HG03565 (cell line): Measurements from ENCODE around the gene CYP24A1.
"Not testable (repeated sequence)": the region's sequence is repeated elsewhere in the genome, so short reads cannot be mapped to it uniquely, and the experiment has no call there.

ENCODE experiments used
- ATAC-seq: cut with Tn5 transposase; IDR thresholded peaks from one replicate; pipeline ENCODE4 v1.9.1; 2021; ENCODE audit warnings: mild to moderate bottlenecking, moderate library complexity; ENCODE audit not compliant: unreplicated experiment

CYP24A1 gene

DNA sequence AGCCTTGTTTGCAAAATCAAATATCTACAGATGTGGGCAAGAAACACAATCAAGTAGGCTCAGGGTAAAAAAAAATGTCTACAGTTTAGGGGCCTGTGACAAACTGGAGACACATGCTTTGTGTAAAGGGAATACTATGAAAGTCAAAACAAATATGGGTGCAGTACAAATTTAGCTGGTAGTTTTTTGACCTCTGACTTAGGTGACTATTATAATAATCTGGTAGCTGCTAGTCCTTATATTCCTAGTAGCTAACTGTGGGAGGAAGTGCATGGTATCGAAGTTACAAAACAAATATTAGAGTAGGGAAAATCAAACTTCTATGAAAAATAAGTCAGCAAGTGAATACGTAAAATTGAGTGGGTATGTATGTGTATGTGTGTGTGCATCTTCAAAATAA lies 35.4 kb downstream of the CYP24A1 start:
- ATAC-seq = no peak

DNA sequence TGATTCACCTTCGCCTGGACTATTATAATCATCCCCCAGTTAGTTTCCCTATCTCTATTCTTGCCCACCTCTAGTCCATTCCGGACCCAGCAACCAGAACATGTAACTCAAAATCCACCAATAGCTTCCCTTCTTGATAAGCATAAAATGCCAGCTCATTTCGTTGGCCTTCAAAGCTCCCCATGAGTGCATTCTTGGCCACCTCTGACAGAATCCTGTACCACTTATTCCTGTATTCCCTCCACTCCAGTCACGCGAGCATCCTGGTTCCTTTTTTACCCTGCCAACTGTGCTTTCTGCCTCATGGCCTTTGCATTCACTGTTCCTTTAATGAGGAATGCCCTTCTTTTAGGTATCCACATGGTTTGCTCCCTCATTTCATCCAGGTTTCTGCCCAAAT lies 36.7 kb downstream of the CYP24A1 start:
- no peak for ATAC-seq

DNA sequence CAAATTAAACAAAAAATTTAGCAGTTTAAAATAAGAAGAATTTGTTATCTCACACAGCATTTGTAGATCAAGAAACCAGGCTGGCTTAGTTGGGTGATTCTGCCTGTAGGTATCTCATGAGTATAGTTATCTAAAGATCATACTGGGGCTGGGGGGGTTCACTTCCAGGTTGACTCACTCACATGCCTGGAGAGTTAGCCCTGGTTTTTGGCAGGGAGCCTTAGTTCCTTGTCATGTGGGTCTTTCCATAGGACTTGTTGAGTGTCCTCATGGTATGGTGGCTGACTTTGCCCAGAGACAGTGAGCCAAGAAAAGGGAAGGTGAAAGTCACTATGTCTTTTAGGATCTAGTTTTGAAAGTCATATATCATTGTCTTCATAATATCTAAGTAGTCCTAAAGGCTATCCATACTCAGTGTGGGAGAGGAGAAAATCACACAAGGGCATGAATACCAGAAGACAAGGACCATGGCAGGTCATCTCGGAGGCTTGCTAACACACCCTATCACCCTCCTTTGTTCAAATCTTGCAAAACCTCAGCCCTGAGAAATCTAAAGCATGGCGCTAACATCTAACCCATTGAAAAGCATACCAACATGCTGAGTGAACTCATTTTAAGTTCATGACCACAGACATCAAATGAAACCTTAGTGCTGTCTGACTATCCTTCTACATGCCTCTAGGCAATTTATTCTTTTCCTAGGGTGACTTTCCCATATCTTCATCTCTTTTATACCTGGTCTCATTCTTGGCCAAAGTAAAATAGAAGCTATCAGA lies 39.2 kb downstream of the CYP24A1 start:
- ATAC-seq = no peak

DNA sequence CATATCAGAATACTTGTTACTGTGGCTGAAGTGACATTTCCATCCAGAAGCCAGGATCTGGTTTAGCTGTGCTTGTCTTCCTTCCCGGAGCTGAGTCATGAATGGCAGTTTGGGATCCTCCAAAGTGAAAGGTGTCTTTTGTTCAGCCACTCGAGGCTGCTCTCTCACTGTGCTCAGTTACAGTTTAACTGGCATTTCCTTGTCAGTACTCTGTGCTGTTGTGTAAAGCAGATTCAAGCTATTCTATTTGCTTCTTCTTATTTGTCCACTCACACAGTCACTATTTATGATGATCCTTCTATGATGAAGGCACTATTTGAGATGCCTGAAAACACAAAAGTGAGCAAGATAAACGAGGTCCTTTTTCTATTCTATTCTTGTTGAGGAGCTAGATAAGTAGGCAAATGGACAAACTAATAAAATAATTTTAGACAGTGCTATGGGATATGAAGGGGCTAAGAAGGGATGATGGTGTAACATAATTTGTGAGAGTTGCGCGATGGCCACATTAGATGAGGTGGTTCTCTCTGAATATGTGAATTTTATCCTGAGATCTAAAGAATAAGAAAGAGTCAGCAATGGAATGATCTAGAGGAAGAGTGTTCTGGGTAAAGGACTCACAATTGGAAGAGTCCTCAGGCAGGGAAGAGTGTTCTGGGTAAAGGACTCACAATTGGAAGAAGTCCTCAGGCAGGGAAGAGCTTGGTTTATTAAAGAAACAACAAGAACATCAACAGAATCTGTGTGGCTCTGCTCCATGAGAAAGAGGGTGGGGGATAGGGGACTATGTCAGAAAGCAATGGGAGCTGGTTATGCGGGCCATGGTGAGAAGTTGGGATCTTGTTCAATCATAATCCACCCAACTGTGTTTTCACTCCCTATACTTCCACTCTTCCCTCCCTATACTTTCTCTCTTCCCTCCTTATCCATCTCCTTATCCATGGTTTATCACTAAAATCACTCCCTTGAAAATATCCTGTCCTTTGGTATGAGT lies 40.1 kb downstream of the CYP24A1 start:
- ATAC-seq = no peak

DNA sequence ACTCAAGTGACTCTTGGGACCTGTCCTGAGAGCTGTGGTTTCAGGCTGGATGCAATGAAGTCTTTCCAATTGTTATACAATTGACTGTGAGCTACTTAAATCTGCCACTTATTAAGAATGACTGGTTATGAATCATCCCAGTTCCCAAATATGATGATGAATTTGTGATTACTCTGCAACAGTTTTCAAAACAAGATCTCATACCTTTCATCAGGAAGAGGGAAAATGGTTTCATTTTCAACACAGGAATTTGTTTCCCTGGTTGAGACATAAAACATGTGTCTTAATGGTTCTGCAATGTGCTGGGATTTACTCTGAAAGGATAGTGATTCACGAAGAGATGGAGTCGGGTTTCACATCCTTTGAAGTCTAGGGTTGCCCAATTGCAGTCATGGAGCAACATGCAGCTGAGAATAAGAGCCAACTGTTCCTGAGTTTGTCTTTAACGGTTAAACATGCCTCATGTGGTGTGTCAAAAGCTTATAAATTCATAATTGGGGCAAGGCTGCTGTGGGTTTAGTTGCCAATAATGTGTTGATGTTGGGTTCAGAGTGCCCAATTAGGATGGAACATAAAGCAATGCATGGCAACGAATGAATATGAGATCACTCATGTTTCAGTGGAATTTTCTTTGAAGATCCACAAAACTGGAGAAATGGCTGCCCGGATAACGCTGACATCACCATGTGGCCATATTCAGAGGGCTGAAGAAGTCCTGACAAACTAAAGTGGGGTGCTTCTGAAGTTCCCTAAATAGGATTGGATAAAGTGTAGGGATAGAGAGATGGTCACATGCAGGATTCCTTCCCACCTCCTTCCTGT lies 41.0 kb downstream of the CYP24A1 start:
- ATAC-seq = no peak

DNA sequence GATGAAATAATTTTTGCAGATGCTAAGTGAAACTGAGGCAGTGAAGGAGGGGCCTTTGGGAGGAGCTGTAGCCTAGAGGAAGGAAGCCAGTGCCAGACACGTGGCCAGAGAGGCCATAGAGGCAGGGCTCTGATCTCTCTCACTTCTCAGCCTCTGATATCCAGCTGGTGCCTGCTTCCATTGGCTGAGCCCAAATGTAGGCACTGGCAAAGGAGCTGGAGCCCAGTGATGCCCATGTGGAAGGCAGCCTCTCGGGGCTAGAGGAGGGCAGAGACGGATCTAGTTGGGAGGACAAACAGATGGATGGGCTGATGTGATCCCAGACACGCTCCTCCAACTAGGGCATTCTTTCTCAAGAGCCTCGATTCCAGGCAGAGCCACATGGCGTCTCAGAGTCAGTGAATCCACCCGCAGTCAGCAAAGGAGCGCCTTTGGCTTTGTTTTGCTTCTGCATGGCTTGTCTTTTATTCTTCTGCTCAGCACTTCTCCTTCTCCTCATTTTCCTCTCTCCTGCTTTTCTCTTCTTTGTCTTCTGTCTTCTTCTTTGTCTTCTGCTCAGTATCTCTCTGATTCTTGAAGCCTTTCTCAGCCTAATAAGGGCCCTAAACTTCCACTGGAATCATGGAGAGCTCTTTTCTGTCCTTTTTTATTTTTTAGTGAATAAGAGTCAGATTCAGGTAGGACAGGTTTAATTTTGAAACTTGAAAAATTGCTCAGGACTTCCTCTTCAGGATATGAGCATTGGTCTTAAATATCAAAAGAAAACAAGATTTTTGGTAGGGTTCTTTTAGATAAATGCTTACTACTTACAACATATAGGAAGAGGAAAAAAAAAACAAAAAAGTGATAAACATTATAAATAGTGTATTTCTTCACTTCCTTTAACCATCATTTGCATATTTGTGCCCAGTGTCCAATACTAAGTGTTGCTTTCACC lies 41.8 kb downstream of the CYP24A1 start:
- no peak for ATAC-seq

DNA sequence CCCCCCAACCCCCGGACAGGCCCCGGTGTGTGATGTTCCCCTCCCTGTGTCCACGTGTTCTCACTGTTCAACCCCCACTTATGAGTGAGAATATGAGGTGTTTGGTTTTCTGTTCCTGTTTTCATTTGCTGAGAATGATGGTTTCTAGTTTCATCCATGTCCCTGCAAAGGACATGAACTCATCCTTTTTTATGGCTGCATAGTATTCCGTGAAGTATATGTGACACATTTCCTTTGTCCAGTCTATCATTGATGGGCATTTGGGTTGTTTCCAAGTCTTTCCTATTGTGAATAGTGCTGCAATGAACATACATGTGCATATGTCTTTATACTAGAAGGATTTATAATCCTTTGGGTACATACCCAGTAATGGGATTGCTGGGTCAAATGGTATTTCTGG lies 42.7 kb downstream of the CYP24A1 start:
- not testable (repeated sequence) for ATAC-seq

DNA sequence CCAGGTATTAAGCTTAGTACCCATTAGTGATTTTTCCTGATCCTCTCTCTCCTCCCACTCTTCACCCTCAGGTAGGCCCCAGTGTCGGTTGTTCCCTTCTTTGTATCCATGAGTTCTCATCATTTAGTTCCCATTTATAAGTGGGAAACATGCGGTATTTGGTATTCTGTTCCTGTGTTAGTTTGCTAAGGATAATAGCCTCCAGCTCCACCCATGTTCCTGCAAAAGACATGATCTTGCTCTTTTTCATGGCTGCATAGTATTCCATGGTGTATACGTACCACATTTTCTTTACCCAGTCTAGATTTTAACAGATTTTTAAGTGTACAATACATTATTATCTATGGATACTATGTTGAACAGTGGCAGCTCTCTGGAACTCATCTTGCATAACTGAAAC lies 44.4 kb downstream of the CYP24A1 start:
- ATAC-seq = no peak

DNA sequence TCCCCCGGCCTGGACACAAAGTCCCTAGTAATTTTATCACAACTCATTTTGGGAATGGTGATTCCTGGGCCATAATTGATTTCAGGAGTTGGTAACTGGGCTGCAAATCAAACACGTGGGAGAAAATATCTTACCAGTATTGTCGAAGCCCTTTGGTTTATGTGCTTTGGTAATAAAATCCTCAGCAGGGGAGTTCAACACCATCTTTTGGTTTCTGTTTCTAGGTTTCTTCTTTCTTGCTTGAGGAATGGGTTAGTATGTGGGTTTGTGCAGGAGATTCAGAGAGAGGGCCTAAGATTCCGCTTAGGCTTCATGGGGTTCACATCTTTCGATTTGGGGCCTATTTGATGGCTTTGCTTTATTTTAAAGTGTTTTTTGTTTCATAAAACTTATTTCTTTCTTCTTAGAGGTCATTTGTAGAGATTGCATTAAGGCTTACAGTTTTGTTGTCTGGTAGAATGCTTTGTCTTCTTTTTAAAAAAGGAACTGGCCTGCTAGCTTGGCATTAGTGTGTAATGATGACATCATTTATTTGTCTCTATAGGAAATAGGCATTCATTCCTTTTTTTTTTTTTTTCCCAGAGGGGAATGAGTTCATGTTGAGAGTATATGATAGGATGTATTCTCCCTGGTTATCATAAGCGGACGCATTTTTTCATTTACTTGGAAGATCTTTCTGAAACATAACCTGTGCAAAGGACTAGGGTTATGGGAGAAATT lies 45.8 kb downstream of the CYP24A1 start:
- ATAC-seq = no peak

DNA sequence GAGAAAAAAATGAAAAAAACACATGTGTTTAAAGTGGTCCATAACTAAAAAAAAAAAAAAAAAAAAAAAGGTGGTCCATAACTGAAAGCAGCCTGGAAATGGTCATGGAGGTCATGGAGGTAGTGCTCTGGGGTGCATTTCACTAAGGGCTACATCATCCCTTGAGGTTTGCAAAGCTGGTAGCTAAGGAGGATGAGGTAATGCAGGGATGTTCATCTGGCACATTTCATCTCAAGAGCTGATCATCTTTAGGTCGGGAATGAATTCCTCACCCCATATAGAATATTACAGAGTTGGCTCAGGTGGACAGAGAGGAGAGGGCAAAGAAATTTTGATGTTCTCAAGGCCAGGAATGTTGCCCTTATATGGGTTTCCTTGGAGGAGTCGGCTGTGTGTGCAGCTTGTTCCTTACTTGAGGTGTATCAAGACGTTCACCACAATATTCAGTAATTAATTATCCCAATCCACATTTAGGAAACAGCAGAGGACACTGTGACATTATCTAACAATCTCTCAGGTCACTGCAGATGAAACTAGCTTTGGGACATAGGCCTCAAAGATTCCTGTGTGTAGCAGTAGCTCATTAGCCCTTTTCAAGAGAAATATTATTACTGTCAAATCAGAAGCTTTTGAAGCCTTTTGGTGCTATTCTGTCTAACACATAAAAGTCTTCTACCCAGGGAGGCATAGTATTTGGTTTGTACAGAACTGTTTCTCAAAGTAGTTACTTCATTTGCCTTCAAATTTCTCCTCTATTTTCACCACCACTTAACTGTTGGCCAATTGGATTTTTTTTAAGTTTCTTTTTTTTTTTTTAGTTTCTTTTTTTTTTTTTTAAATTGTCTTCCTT lies 46.8 kb downstream of the CYP24A1 start:
- no peak for ATAC-seq

DNA sequence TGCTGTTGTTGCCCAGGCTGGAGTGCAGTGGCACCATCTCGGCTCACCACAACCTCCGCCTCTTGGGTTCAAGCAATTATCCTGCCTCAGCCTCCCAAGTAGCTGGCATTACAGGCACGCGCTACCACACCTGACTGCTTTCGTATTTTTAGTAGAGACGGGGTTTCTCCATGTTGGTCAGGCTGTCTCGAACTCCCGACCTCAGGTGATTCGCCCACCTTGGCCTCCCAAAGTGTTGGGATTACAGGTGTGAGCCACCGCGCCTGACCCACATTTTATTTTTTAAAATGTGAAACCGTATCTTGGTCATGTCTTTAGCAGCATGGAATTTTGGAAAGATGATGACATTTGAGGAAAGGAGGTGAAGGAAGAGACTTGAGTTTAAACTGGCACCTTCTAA lies 47.5 kb downstream of the CYP24A1 start:
- not testable (repeated sequence) for ATAC-seq

DNA sequence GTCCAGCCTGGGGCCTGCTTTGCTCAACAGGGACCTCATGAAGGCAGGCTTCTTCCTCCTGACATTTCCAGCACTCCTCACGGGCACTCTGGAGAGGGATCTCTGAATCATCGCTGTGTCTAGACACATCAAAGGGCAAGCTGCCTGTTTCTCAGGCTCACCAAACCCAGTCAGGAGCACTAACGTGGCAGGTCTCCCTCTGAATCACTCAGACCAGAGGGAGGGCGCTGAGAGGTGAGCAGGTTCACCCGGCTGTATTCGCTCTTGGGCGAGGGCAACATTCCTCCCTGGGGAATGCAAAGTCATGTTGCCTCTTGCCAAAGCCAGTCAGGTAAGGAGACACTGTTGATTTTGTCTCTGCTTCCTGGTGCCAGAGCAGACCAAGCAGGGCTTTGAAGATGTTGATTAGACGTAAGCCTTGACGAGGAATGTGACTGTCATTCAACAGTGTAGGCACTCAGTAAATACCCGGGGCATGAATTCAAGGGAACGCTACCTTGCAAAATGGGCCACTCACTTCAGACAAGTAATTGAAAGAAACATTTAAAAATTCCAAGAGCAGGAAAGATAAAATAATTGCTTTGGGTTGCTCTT lies 50.1 kb downstream of the CYP24A1 start:
- no peak for ATAC-seq

DNA sequence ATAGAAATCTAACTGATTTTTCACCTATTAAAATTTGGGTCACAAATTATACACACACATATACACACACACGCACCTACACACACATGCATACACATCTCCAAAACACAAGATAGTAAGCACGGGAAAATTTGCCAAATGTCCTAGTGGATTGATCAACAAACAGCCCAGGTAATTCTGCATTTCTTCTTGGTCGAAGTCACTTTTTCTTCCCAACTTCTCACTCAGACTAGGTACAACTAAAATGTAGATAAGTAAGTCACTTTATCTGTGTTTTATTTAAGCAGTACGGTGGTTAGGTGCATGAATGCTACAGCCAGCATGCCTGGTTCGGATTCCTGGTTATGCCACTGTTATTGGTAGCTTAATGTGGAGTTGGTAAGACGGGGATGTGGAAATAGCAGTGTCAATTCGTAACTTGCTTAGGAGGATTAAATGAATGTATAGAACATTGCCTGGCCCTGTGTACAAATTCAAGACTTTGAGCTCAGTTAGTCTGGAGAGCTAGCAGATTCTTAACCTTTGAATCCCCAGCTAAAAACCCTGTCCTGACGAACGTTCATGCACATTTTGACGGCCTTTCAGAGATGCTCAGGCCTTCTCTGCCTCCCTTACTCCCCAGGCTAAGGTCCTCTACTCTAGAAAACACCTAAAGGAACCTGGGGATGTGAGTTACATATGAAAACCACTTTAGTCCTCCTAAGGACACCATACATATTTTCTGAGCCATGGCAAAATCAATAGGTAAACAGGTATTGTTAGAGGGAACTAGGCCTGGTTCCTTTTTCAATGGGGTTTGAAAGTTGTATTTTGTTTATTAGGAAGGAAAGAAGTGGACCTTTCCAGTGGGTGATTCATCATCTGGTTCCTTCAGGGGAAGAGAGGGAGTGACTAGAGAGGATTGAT lies 50.9 kb downstream of the CYP24A1 start:
- no peak for ATAC-seq

DNA sequence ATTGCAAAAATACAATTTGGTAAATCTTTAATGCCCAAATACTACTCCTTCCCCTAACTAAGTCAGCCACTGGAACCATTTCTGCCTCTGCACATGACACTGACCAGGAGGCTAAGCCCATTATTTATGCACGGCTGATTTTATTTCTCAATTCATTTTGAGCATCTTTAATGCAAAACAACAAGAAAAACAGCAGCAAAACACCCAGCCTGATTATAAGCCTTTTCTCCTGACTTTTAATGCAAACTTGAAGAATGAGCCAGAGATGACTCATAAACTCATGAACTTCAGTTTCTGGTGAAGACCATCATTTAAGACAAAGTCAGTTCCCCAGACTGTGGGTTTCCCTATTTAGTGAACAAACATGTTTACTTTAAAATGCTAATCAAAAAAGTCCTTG lies 51.6 kb downstream of the CYP24A1 start:
- ATAC-seq = no peak

DNA sequence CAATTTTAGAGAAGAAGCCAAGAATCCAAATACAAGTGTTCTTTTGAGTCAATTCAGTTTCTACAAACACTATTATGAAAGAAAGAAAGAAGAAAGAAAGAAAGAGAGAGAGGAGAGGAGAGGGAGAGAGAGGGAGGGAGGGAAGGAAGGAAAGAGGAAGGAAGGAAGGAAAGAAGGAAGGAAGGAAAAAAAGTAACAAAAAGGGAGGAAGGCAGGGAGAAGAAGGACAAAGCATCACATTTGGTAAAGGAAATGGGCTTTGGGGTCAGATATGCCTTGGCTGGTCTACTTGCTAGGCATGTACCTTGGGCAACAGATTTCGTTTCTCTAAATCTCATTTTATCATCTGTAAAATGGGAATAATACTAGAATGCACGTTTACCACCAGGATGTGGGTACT lies 54.0 kb downstream of the CYP24A1 start:
- no peak for ATAC-seq

DNA sequence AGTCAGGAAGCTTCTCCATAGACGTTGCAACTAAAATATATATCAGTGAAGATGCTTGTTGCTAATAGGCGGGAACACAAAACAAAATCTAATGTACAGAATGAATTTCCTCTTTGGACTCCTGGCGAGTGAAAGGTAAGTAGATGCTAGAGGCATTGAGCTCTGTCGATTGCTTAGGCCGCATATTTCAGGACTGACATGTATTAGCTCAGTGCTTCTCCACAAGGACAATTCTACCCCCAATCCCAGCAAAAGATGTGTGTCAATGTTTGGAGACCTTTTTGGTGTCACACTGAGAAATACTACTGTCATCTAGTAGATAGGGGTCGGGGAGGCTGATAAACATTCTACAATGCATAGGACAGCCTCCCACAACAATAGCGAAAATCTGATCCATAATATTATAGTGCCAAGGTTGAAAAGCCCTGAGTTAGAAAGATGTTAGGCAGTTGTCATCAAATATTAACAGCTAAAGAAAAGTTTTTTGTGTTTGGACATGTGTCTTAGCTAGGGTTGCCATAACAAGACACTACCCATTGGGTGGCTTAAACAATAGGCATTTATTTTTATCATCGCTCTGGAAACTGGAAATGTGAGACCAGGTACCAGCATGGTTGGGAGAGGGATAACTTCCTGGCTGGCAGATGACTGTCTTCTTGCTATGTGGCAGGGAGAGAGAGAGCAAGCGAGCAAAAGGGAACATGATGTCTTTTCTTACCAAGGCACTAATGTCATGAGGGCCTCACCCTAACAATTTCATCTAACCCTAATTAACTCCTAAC lies 55.4 kb downstream of the CYP24A1 start:
- no peak for ATAC-seq
